ENCODE data around the gene CFAP100.

Gene CFAP100

DNA sequence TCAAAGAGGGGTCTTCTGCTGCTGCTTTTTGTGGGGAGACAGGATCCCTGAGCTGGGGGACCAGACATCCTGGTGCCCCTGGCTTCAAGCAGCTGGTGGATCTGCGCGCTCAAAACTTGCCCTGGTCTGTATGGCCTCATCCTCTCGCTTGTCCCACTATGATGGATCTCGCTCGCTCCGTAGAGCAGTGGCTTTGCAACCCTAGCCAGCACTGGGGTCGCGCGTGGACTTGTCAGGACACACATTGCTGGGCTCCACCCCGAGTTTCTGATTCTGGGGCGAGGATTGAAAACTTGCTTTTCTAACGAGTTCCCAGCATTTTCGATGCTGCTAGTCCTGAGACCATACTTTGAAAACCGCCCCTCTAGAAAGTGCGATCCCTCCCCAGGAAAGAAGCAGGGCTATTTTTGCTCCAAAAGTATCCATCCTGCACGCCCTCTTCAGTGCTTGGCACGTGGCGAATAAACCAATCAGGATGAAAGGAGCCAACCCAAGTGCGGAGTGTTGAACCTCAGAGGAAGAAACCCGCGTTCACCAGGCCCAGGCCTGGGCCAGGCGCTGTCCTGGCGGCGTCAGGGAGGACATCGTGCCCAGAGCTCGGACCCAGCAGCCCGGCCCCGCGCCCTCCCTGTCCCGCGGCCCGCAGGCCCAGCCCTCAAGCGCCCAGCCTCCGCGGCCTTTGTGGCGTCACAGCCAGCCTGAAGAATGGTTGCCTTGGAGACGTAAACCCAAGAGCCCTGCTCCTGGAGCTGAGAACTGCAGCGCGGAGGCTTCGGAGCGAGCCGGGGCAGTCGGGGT is at the start of gene CFAP100:
Gene CFAP100 (plus strand): TSS at position 731 of the 798 bp plus-strand sequence. CDS start 1,092 bp downstream, outside the sequence.
- Mint-ChIP-seq H3K4me1 (peaks cover 25% of the 10 kb centered on the region), H3K9me3 (peaks cover 5% of the 10 kb centered on the region), H3K27me3 (peaks cover 48% of the 10 kb centered on the region), H3K4me3 (no peak within 1 kb of the TSS), H3K36me3 (no peaks in the 10 kb centered on the region), H3K27ac (no peak within 1 kb of the TSS)
- no peak for ATAC-seq

DNA sequence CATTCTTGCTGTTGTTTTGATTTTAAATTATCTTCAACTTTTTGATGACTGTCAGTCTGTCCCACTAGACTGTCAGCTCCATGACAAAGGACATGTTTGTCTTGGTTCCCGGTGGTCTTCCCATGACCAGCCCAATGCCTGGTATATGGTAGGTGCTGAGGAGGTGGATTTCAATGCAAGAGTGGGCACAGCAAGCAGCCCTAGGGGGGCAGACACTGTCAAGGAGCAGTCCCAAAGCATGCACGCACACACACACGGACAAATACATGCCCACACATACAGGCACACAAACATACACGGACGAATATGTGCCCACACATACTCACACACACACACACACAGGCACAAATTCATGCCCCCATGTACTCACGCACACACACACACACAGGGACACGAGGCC is 49.5 kb upstream of the CFAP100 start:
- no peaks in the 10 kb centered on the region for H3K36me3 Mint-ChIP-seq
- H3K9me3 Mint-ChIP-seq, result no peaks in the 10 kb centered on the region
- no peaks in the 10 kb centered on the region for H3K4me1 Mint-ChIP-seq
- H3K27ac Mint-ChIP-seq, result no peak overlapping the region
- peaks cover 22% of the 10 kb centered on the region for H3K27me3 Mint-ChIP-seq
- H3K4me3 Mint-ChIP-seq, result no peak overlapping the region
- no peak for ATAC-seq

DNA sequence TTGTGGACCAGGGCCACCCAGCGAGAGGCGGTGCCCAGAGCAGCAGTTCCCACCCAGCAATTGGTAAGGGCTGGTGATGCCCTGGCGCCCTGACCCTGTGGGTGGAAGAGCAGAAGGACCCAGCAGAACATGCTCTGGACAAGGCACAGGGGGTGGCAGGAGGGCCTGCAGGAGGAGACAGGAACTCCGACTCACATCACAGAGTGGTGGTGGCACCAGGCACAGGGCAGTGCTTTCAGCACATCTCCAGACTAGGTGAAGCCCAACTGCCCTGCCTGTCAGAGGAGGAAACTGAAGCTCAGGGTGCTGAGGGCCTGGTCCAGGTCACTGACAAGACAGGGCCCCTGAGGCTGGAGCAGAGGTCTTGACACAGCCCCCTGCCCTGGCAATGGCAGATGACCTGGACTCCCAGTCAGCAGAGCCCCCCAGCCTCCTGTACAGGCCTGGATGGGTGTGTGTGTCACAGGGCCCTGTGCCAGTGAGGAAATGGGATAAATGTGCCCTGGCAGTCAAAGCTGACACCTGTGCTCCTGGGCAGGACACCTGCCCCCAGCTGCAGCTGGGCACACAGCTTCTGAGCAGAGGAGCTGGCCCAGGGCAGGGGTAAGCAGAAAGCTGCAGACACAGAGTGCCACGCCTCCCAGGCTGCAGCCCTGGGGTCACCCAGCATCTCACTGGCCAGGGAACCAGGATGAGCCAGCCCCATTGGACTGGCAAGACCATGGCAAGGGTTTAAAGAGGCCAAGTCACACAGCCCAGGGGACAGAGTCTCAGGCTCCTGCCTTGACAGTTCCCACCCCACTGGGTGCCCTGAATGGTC is 48.9 kb upstream of the CFAP100 start:
- H3K36me3 Mint-ChIP-seq, result no peaks in the 10 kb centered on the region

DNA sequence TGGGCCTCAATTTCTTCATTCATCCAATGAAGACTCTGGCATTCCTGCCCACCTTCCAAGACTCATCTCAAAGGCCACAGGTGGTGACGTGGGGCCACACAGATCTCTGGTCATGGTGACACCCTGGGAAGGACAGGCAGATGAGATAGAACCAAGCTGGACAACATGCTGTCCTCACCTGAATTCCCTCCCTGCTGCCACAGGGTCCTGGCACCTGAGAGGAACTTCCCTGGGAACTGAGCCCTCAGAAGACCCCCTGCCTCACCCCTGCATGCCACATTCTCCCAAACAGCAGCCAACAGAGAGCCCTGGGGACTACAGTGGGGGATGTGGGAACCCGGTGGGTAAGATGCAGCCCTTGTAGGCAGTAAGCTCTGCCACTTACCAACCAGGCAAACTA is 48.2 kb upstream of the CFAP100 start:
- ATAC-seq, result no peak
- Mint-ChIP-seq H3K4me3 (no peak overlapping the region), H3K27me3 (peaks cover 14% of the 10 kb centered on the region), H3K4me1 (no peaks in the 10 kb centered on the region), H3K36me3 (no peaks in the 10 kb centered on the region), H3K27ac (no peak overlapping the region), H3K9me3 (no peaks in the 10 kb centered on the region)

More for the DNA sequence above, 48.9 kb upstream of the CFAP100 start:
- peaks cover 20% of the 10 kb centered on the region for H3K27me3 Mint-ChIP-seq
- no peak overlapping the region for H3K4me3 Mint-ChIP-seq
- H3K27ac Mint-ChIP-seq, result no peak overlapping the region
- H3K4me1 Mint-ChIP-seq, result no peaks in the 10 kb centered on the region
- no peaks in the 10 kb centered on the region for H3K9me3 Mint-ChIP-seq
- ATAC-seq, result no peak

DNA sequence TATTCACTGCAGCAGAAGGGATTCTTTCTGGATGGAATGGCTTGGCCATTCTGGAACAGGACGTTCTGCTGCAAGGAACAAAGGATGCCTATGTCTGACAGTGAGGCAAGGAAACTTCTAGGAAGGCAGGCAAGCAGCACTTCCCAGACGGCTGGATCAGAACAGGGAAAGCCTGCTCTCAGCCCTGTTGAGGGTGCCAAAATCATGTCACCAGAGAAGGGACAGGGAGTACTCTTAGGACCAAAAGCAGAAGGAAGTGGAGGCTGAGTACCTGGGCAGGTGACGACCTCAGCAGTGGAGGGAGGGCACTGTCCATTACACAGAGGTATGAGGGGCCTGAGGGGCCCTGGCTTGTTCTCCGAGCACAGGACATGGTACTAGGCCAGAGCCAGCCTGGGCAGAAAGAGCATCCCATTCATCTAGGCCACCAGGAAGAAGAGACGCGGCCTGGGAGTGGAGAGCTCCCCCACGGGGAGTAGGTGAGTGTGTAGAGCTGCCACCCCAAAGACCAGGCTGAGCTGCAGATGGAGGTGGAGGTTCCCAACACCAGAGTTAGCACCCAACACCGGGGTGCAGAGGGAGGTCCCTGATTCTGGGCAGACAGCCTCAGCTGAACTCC is 47.1 kb upstream of the CFAP100 start:
- no peaks in the 10 kb centered on the region for H3K9me3 Mint-ChIP-seq
- no peak overlapping the region for H3K4me3 Mint-ChIP-seq
- no peaks in the 10 kb centered on the region for H3K36me3 Mint-ChIP-seq
- no peak for ATAC-seq
- no peaks in the 10 kb centered on the region for H3K4me1 Mint-ChIP-seq
- no peak overlapping the region for H3K27ac Mint-ChIP-seq
- peaks cover 9% of the 10 kb centered on the region for H3K27me3 Mint-ChIP-seq

DNA sequence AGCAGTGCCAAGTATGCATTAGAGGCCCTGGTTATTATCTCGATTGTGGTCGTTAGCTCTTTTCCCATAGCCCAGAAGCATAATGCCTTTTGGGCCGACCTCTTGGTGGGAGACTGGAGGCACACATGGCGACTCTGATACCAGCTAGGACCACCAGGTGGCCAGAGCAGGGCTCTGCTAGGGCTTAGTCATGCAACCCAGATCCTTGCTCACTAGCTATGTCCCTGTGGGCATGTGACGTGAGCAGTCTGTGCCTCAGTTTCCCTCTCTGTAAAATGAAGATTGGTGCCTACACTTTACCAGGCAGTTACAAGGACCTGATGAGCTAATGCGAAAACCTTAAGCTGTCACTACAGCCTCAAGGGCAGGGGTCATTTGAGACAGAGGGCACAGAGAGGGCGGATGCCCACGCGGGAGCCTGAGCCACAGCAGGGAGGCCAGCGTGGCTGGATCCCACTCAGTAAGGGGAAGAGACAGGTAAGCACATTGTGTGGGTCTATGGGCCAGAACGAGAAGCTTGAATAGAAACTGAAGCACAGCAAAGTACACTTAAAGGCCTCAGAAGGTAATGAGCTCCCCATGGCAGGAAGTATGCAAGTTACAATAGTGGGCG is 46.3 kb upstream of the CFAP100 start:
- H3K4me3 Mint-ChIP-seq, result no peak overlapping the region
- H3K27ac Mint-ChIP-seq, result no peak overlapping the region
- ATAC-seq, result no peak
- no peaks in the 10 kb centered on the region for H3K36me3 Mint-ChIP-seq
- H3K9me3 Mint-ChIP-seq, result no peaks in the 10 kb centered on the region
- H3K27me3 Mint-ChIP-seq, result peaks cover 9% of the 10 kb centered on the region
- H3K4me1 Mint-ChIP-seq, result no peaks in the 10 kb centered on the region

DNA sequence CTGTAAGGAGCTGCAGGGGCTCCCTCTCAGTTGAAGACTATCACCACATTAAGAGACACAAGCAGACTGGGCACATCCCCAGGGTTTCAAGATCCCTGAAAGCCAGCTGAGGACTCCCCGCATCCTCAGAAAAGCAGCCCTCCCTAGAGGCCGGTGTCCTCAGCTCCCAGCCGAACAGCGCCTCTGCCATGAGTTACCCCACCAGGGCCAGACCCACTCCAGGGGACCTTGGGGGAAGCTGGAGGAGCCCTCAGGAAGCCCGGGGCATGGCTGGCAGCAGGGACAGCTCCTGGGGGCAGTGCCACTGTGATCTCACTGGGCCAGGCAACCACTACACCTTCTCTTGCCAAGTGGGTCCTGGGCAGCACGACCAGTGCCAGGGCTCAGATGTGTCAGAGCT is 45.6 kb upstream of the CFAP100 start:
- ATAC-seq, result no peak
- Mint-ChIP-seq H3K27me3 (peaks cover 14% of the 10 kb centered on the region), H3K27ac (no peak overlapping the region)

DNA sequence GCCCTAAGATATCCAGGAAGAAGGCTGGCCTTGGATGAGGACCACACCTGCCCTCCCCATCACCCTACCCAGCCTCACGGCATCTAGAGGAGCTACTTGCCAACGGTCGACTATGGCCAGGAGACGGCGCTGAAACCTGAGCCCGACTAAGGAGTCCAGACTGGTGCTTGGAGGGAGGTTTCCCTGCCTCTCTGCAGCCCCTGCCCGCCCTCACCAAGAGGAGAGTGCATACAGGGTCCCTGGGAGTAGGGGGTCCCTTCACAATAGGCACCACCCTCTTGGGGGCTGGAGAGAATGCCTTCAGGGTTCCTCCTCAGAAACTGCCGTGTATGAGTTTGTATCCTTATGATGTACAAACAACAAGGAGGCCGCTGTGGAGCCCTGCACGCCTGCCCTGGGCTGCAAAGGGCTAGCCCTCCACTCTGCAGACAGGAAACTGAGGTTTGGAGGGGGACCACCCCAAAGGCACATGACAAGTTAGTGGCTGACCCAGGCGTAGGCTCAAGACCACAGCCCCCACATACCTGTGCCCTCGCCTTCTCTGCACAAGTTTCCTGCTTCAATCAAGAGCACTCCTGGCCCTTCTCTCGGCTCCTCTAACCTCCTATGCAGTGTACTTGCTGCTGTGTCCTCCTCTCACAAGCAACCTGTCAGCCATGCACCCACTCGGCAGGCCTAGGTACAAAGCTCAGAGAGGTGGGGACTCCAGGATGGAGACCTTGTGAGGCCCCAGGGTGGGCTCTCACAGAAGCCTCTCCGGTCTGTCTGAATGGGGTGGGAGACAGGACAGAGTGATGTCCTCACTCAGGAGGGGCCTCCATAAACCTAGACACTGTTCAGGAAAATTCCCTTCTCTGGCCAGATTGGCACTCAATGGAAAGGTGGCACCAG is 44.9 kb upstream of the CFAP100 start:
- Mint-ChIP-seq H3K36me3 (no peaks in the 10 kb centered on the region), H3K4me1 (no peaks in the 10 kb centered on the region), H3K27me3 (peaks cover 21% of the 10 kb centered on the region), H3K4me3 (no peak overlapping the region), H3K9me3 (no peaks in the 10 kb centered on the region), H3K27ac (no peak overlapping the region)
- no peak for ATAC-seq

More for the DNA sequence above, 45.6 kb upstream of the CFAP100 start:
- Mint-ChIP-seq H3K4me3 (no peak overlapping the region), H3K9me3 (no peaks in the 10 kb centered on the region), H3K36me3 (no peaks in the 10 kb centered on the region), H3K4me1 (no peaks in the 10 kb centered on the region)

DNA sequence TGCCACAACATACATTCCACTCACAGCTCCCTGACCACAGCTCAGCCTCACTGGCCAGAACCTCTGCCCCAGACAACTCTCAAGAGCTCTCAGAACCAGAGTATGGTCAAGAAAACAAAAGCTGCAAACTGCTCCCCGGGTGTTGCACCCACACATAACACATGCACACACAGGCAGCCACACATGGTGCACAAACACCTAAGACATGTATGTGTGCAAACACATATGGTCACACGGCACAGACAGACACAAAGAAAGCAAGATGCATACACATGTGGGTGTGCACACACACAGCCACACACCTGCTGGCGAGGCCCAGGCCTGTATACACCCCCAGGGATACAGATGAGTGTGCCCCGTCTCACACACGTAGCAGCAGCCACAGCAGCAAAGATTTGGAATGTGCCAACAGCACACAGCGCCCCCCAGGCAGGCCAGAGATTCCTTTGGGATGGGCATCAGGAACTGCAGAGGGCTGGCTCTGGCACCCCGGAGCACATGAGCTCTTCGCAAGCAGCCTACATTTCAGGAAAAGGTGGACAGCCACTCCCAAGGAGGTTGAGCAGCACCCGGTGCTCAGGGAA is 44.1 kb upstream of the CFAP100 start:
- Mint-ChIP-seq H3K4me1 (peaks cover 3% of the 10 kb centered on the region), H3K9me3 (no peaks in the 10 kb centered on the region), H3K4me3 (no peak overlapping the region), H3K36me3 (no peaks in the 10 kb centered on the region), H3K27ac (no peak overlapping the region), H3K27me3 (peaks cover 29% of the 10 kb centered on the region)
- ATAC-seq, result no peak

DNA sequence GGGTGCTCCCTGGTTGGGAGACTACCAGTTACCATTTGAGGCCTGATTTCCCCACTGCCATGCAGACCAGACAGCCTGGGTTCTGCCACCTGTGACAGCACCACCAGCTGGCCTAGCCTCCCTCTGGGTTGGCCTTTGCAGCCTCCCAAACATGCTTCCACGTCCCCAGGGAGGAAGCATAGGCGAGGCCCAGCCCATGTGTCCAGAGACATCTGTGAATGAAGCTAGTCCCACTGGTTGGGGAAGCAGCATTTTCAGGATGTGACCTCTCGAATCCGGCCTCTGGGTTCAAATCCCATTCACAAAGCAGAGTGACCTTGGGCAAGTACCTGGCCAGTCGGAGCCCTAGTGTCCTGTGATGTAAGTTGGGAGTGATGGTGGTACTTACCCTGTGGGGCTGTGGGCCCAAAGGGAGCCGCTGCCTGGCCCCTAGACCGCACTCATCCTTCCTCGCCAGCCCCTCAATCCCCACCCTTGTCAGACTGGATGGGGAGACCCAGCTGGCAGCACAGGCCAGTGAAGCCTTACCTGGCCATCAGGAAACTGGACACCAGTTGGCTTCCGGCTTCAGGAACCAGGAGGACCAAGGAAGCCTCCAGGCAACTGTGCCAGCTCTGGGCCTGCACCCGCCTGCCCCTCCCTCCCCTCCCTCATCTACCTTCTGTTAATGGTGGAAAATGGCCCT is 43.5 kb upstream of the CFAP100 start:
- H3K9me3 Mint-ChIP-seq, result no peaks in the 10 kb centered on the region
- peaks cover 9% of the 10 kb centered on the region for H3K4me1 Mint-ChIP-seq
- ATAC-seq, result no peak
- H3K27ac Mint-ChIP-seq, result no peak overlapping the region
- no peak overlapping the region for H3K4me3 Mint-ChIP-seq
- H3K27me3 Mint-ChIP-seq, result peaks cover 35% of the 10 kb centered on the region
- H3K36me3 Mint-ChIP-seq, result no peaks in the 10 kb centered on the region

DNA sequence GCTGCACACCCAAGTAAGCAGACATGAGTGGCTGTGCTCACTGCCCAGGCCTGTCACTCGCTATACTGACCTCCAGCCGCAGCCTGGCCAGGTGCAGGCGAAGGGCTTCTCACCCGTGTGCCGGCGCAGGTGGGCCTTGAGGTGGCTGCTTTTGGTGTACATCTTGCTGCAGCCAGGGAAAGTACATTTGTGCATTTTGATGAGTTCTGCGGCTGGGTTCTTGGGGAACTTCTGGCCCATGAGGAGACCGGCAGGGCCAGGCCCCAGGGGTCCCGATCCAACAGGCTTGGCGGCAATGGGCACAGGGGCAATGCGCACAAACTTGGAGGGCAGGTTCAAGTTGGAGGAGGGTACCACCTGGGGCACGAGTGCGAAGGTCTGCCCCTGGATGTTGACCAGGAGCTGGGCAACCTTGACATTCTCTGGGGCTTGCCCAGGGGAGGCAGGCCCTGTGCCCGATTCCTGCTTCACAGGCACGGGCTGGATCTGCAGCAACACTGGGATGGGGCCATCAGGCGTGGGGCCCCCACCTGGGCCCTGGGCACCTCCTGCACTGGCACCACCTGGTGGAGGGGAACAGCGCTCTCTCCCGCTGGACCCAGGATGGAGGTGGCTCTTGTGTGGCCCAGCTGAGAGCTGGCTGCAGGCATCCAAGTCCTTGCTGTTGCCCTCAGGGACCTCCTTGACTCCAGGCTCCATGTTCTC is 42.8 kb upstream of the CFAP100 start:
- ATAC-seq, result no peak
- Mint-ChIP-seq H3K9me3 (no peaks in the 10 kb centered on the region), H3K27ac (no peak overlapping the region), H3K4me1 (peaks cover 13% of the 10 kb centered on the region), H3K4me3 (no peak overlapping the region), H3K36me3 (no peaks in the 10 kb centered on the region), H3K27me3 (peaks cover 40% of the 10 kb centered on the region)

DNA sequence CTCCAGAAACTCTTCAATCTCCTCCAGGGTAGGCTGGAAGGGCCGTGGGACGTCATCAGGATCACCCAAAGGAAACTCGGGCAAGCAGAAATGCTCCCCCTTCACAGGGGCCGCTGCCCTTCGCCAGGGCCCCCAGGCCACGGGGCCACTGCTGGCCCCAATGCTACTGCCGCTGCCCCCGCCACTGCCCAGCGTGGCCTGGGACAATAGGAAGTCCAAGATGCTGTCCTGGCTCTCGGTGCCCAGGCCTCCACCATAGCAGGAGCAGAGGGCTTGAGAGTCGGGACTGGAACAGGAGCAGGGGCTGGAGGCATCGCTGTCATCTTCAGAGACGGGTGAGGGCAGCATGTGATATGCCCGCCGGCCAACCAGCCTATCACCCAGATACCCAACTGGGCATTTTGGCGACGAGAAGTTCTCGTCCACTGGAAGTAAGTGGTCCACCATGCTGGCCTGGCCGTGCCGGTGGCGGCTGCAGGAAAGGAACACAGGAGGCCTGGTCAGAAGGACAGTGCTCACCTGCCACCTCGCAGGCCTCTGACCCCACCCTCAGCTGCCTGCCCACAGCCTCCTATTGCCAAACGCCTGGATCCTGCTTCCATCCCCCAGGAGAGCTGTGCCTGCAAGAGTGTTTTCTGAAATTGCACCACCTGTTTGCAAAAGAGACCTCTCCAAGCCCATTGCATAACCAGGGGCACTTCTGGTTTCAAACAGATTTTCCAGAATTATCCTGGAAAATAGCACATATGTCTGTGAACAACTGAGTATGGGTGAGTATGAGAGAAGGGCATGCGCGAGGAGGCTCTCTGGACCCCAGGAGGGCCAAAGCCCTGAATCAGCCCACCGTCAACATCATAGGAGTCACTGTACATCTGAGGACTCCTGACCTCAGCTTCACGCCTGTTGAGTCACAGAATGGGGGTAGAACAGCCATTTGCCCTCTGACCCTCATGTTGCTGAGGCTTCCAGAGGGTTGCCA is 41.9 kb upstream of the CFAP100 start:
- no peak overlapping the region for H3K27ac Mint-ChIP-seq
- no peak overlapping the region for H3K4me3 Mint-ChIP-seq
- H3K27me3 Mint-ChIP-seq, result peaks cover 37% of the 10 kb centered on the region
- H3K9me3 Mint-ChIP-seq, result no peaks in the 10 kb centered on the region
- no peak for ATAC-seq
- peaks cover 16% of the 10 kb centered on the region for H3K4me1 Mint-ChIP-seq
- no peaks in the 10 kb centered on the region for H3K36me3 Mint-ChIP-seq

Data from stimulated activated memory B cell treated with anti-CD40 and anti-IgM and Interleukin-4, amounts not matched to agents 10 μg/mL and 1 μg/mL and 100 μg/mL, for 72 hours (primary cell).